Panc1 (cell line): Measurements from ENCODE around the gene ENPP3. TPM values are rescaled to one million over a fixed set of nuclear protein-coding genes. Genes with fewer than 3 reads are reported as not detected.

Source experiments
- ATAC-seq: fragments of 200-7000 bp; cut with Tn5 transposase; 2 replicates; pipeline ENCODE4 v1.9.1; 2020; ENCODE audit warnings: mild to moderate bottlenecking, moderate library complexity
- BruUV-seq: library from RNA; stranded (reverse); fragments of 400-500 nt; replicated peaks from 2 replicates; lab custom pipeline; 2021; lab: Mats Ljungman, UMichigan
- CTCF ChIA-PET: fragments of 300-600 bp; sonication (Branson Sonifier 250); formaldehyde crosslinking; loops from one replicate; lab custom pipeline; 2022; ENCODE audit warnings: antibody characterized with exemption; lab: Charles Lee
- POLR2A ChIA-PET: fragments of 300-600 bp; sonication (Branson Sonifier 250); formaldehyde crosslinking; loops from one replicate; lab custom pipeline; 2022; ENCODE audit warnings: antibody characterized with exemption; lab: Charles Lee
- DNase-seq: peaks from one replicate; pipeline ENCODE4 v3.0.0-alpha.2; 2010; ENCODE audit warnings: low read depth, low spot score
- H3K27ac ChIP-seq: 2 replicates; pipeline ENCODE4 v1.5.1; 2011; ENCODE audit warnings: mild to moderate bottlenecking, low read length, inconsistent platforms
- H3K27me3 ChIP-seq: fragments of 200-500 bp; sonication (Bioruptor generic); 2 replicates; pipeline ENCODE4 v1.6.0; 2014; ENCODE audit warnings: low read length, inconsistent platforms; ENCODE audit not compliant: control insufficient read depth, insufficient read depth
- H3K36me3 ChIP-seq: fragments of 200-500 bp; sonication (Bioruptor generic); 2 replicates; pipeline ENCODE4 v1.5.1; 2014; ENCODE audit warnings: inconsistent platforms, mild to moderate bottlenecking, low read length, moderate library complexity; ENCODE audit not compliant: control insufficient read depth, insufficient read depth
- H3K4me1 ChIP-seq: 2 replicates; pipeline ENCODE4 v1.5.1; 2011; ENCODE audit warnings: inconsistent platforms, mild to moderate bottlenecking, low read length, moderate library complexity; ENCODE audit not compliant: control insufficient read depth, insufficient read depth
- H3K4me3 ChIP-seq, 2 experiments: 2 replicates each; pipeline ENCODE4 v1.5.1; 2011 to 2012; ENCODE audit warnings: low read depth in 2 of 2, low read length in 2 of 2, mild to moderate bottlenecking in 2 of 2, inconsistent platforms in 1 of 2, moderate library complexity in 1 of 2
- H3K9me3 ChIP-seq: fragments of 200-500 bp; sonication (Bioruptor generic); 2 replicates; pipeline ENCODE4 v1.5.1; 2014; ENCODE audit warnings: low read depth, mild to moderate bottlenecking, inconsistent platforms, low read length, moderate library complexity; ENCODE audit not compliant: control insufficient read depth, insufficient read depth
- CTCF ChIP-seq: fragments of 450-650 bp; IDR thresholded peaks from 2 replicates; pipeline ENCODE4 v1.5.1; 2017; ENCODE audit warnings: mild to moderate bottlenecking
- POLR2AphosphoS5 ChIP-seq: IDR thresholded peaks from 2 replicates; pipeline ENCODE4 v1.6.1; 2012; ENCODE audit warnings: mild to moderate bottlenecking, low read depth, low read length, moderate library complexity
- REST ChIP-seq, 2 experiments: IDR thresholded peaks; 2 replicates each; pipeline ENCODE4 v1.6.1; 2011 to 2012; ENCODE audit warnings: low read depth in 2 of 2, control low read depth in 1 of 2, low read length in 1 of 2, mild to moderate bottlenecking in 1 of 2, moderate library complexity in 1 of 2; ENCODE audit not compliant: insufficient read depth in 1 of 2
- SIN3A ChIP-seq: IDR thresholded peaks from 2 replicates; pipeline ENCODE4 v1.6.1; 2012; ENCODE audit warnings: low read depth, mild to moderate bottlenecking, low read length, moderate library complexity, borderline replicate concordance; ENCODE audit not compliant: insufficient read depth
- TCF7L2 ChIP-seq: IDR thresholded peaks from 2 replicates; pipeline ENCODE4 v1.6.1; 2011; ENCODE audit warnings: mild to moderate bottlenecking, low read depth, low read length, inconsistent platforms
- in situ Hi-C: cut with HindIII; loops from 2 replicates; pipeline ENCODE4 v1.10.0; 2016; ENCODE audit warnings: low sequenced_read_pairs, low pct_unique_long_range_greater_than_20kb
- intact Hi-C: fragments of 100-400 bp; cut with micrococcal nuclease; formaldehyde crosslinking; loops from one replicate; pipeline ENCODE4 v1.10.0; 2022; ENCODE audit not compliant: unreplicated experiment
- total RNA-seq: library from RNA; stranded (reverse); gene quantifications from one replicate; pipeline ENCODE4 v1.2.1, GENCODE V29; 2021; ENCODE audit not compliant: unreplicated experiment

Gene ENPP3
- total RNA-seq, 1 experiment from 2014 or later, result not detected

GRCh38 chr6:131765804-131766135, 128.7 kb downstream of the ENPP3 start:
- H3K27ac ChIP-seq, result no peak overlapping the region
- no TSS peak for BruUV-seq
- no peak for ATAC-seq
- in situ Hi-C loops (no loop called here), intact Hi-C loops (no loop called here)
- H3K36me3 ChIP-seq, result no peaks in the 10 kb centered on the region
- H3K4me1 ChIP-seq, result no peaks in the 10 kb centered on the region; the same call in 1 of the 2 replicates
- ChIA-PET CTCF (no interaction called here), POLR2A (no interaction called here)
- H3K27me3 ChIP-seq, result no peaks in the 10 kb centered on the region
- DNase-seq, result no peak
- TF ChIP-seq TCF7L2, result no peak
- TF ChIP-seq CTCF, result no peak
- no peak for TF ChIP-seq REST (IDR thresholded peaks at IDR 0.05; ENCODE audit: insufficient read depth in 1 of 2, low read depth in 2 of 2, low read length in 1 of 2)
- TF ChIP-seq POLR2AphosphoS5, result no peak
- H3K9me3 ChIP-seq, result no peaks in the 10 kb centered on the region
- H3K4me3 ChIP-seq, result no peak overlapping the region

- intact Hi-C loops, result no loop called here
- in situ Hi-C loops, result no loop called here
- ChIA-PET POLR2A (no interaction called here), CTCF (no interaction called here)
- H3K27ac ChIP-seq, result no peak overlapping the region
- no peak overlapping the region for H3K4me3 ChIP-seq
- H3K36me3 ChIP-seq, result no peaks in the 10 kb centered on the region
- DNase-seq (no peak), ATAC-seq (no peak)
- H3K4me1 ChIP-seq, result no peaks in the 10 kb centered on the region; the same call in 1 of the 2 replicates
- no peak for TF ChIP-seq TCF7L2
- TF ChIP-seq REST (IDR thresholded peaks at IDR 0.05; ENCODE audit: insufficient read depth in 1 of 2, low read depth in 2 of 2, low read length in 1 of 2), result no peak
- TF ChIP-seq SIN3A, result no peak
- TF ChIP-seq CTCF, result no peak
- no peak for TF ChIP-seq POLR2AphosphoS5
- BruUV-seq, result no TSS peak
- H3K27me3 ChIP-seq, result no peaks in the 10 kb centered on the region
- no peaks in the 10 kb centered on the region for H3K9me3 ChIP-seq
These were observed 129.5 kb downstream of the ENPP3 start for GRCh38 chr6:131766631-131767030.
